ENCODE measurements around the gene LRRFIP2. TPM values are rescaled to one million over a fixed set of nuclear protein-coding genes. Genes with fewer than 3 reads are reported as not detected.
"Not testable (repeated sequence)": the region's sequence is repeated elsewhere in the genome, so short reads cannot be mapped to it uniquely, and the experiment has no call there.

LRRFIP2 gene
- total RNA-seq, 1 donor = 84.2 TPM

DNA sequence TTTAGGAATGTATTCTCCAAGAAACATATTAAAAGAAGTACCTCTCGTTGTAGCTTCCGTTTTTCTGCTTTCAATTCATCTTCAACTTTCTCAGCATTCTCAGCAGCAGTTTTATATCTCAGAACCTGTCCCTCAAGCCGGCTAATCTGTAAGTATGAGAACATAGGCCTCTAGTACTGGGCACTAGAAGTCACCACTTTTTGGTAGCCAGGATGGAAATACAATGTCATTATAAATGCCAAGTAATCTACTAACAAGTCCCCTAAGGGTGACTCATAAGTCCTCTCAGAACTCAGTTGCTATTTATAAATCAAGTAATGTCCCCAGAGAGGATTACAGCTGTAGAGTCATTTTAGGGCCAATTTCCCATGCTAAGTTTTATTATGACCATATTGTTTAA lies 120.0 kb downstream of the LRRFIP2 start:
- H3K4me3 ChIP-seq (ENCODE audit: low read depth, low read length) = no peak overlapping the region
- no peak for TF ChIP-seq CTCF (IDR thresholded peaks at IDR 0.05; ENCODE audit: insufficient read depth, low read depth, low read length)
- DNase-seq (ENCODE audit: low read depth) = peak; percentile 57

- DNase-seq (ENCODE audit: low read depth) = no peak
- H3K4me3 ChIP-seq (ENCODE audit: low read depth, low read length) = no peak overlapping the region
- no peak for TF ChIP-seq CTCF (IDR thresholded peaks at IDR 0.05; ENCODE audit: insufficient read depth, low read depth, low read length)
These were observed 120.6 kb downstream of the LRRFIP2 start for GRCh38 chr3:37053753-37054152.

GRCh38 chr3:37053337-37053736 lies 121.0 kb downstream of the LRRFIP2 start:
- no peak for TF ChIP-seq CTCF (IDR thresholded peaks at IDR 0.05; ENCODE audit: insufficient read depth, low read depth, low read length)

DNA sequence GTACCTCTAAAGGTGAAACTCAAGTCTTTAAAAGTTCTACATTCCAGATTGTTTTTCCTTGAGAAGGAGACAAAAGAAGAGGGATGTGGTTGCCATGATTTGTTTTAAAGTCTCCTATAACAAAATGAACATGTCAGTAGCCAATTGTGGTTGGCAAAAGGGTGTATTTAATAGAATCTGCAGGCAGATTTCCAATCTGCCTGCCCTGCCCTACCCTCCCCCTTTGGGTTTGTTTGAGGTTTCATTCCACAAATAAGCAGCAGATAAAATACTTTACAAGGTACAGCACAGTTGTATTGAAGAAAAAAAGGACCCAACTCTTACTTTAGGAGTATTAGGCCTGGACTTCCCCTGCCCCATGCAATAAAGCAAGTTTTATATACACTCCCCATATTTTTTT lies 121.5 kb downstream of the LRRFIP2 start:
- no peak for DNase-seq (ENCODE audit: low read depth)
- TF ChIP-seq CTCF (IDR thresholded peaks at IDR 0.05; ENCODE audit: insufficient read depth, low read depth, low read length) = no peak

More at GRCh38 chr3:37053337-37053736, 121.0 kb downstream of the LRRFIP2 start:
- no peak overlapping the region for H3K4me3 ChIP-seq (ENCODE audit: low read depth, low read length)
- no peak for DNase-seq (ENCODE audit: low read depth)

GRCh38 chr3:37050282-37050681 lies 124.1 kb downstream of the LRRFIP2 start:
- no peak overlapping the region for H3K4me3 ChIP-seq (ENCODE audit: low read depth, low read length)
- no peak for TF ChIP-seq CTCF (IDR thresholded peaks at IDR 0.05; ENCODE audit: insufficient read depth, low read depth, low read length)

More for the DNA sequence above, 121.5 kb downstream of the LRRFIP2 start:
- no peak overlapping the region for H3K4me3 ChIP-seq (ENCODE audit: low read depth, low read length)

DNA sequence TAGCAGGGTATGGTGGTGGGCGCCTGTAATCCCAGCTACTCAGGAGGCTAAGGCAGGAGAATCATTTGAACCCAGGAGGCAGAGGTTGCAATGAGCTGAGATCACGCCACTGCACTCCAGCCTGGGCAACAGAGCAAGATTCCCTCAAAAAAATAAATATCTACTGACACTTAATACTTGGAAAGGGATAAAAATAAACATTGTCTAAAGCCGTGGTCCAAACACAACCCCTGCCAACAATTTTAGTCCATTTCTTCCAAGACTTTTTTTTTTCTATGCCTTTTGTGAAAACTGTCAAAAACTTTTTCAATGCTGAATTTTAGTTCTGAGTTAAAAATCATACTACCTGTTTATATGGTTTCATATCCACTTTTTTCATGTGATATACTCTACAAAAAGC lies 131.7 kb downstream of the LRRFIP2 start:
- not testable (repeated sequence) for H3K4me3 ChIP-seq (ENCODE audit: low read depth, low read length); DNase-seq (ENCODE audit: low read depth)

More at GRCh38 chr3:37050282-37050681, 124.1 kb downstream of the LRRFIP2 start:
- no peak for DNase-seq (ENCODE audit: low read depth)

DNA sequence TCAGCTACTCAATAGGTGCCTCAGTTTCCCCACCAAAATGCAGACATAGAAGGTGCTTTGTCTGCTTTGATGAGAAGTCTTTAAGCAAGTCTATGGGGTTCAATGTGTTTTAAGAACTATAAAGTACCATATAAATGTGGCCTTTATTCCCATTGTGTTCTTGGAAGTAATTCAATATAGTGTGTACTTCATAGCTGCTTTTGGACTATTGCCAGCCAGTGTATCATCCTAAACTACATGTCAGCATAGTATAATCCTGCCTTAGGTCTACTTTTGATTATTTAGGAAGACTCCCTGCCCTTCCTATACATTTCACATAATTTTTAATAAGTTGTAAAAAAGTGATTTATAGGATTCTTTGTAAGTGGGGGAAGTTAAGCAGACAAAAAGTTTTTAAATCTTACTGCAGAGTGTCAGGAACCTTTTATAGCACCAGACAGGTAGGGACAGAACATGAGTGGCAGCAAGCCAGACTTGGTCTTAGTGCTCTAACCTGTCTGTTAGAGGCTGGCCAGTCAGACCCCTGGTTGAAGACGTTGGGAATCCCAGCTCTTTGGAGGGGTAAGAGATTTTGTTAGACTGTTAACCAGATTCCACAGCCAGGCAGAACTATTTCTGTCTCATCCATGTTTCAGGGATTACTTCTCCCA lies 132.7 kb downstream of the LRRFIP2 start:
- H3K4me3 ChIP-seq (ENCODE audit: low read depth, low read length) = no peak overlapping the region
- TF ChIP-seq CTCF (IDR thresholded peaks at IDR 0.05; ENCODE audit: insufficient read depth, low read depth, low read length) = no peak
- DNase-seq (ENCODE audit: low read depth) = no peak
